H1 (cell line): ENCODE data around the gene MORF4L1. TPM values are rescaled to one million over a fixed set of nuclear protein-coding genes. Genes with fewer than 3 reads are reported as not detected.

ENCODE experiments used
- BCL11A ChIP-seq, 2 experiments: IDR thresholded peaks; one replicate each; pipeline ENCODE4 v1.6.1; 2011; ENCODE audit warnings: low read depth in 2 of 2, low read length in 2 of 2, mild to moderate bottlenecking in 2 of 2
- SAP30 ChIP-seq: fragments of 300-600 bp; sonication (generic); IDR thresholded peaks from 2 replicates; pipeline ENCODE4 v1.7.1; 2012; ENCODE audit warnings: low read length, moderate library complexity, mild to moderate bottlenecking, inconsistent platforms; ENCODE audit not compliant: insufficient read depth, insufficient replicate concordance
- SIX5 ChIP-seq: IDR thresholded peaks from 2 replicates; pipeline ENCODE4 v1.6.1; 2011; ENCODE audit warnings: mild to moderate bottlenecking, low read depth, low read length
- polyA plus RNA-seq, 7 experiments: library from polyadenylated mRNA; depleted of rRNA in 3 of 7; stranded (reverse) in 5 of 7; unstranded in 2 of 7; fragments of >200 nt in 5 of 7; fragments of 200-250 nt in 2 of 7; gene quantifications; 1 replicate in 5 of 7; 2 replicates in 1 of 7; 4 replicates in 1 of 7; pipeline versions ENCODE4 v1.2.1 to v1.2.3, GENCODE V29; 2011 to 2013; ENCODE audit warnings: missing spikeins in 2 of 7, mixed read lengths in 2 of 7
- total RNA-seq: library from RNA; stranded (reverse); fragmentation: NEBNext Ultra II Directional; extraction: Animal tissue kit (Norgen Biotek cat#: 25700); gene quantifications from 2 replicates; pipeline ENCODE4 v1.2.1, GENCODE V29; 2021

Gene MORF4L1
- total and polyA plus RNA-seq, 2 of the 8 experiments (the other 6 are each of a cell fraction or from before 2014, with no cell fraction given) = 260 to 533 TPM

- TF ChIP-seq SIX5 = no peak
- TF ChIP-seq BCL11A (IDR thresholded peaks at IDR 0.05; ENCODE audit: low read depth in 2 of 2, low read length in 2 of 2) = no peak
- no peak for TF ChIP-seq SAP30
These were observed 43.8 kb upstream of the MORF4L1 start (continued) for GRCh38 chr15:78828920-78829319.
